HepG2 (cell line): Measurements from ENCODE around the gene FGD5. TPM values are rescaled to one million over a fixed set of nuclear protein-coding genes. Genes with fewer than 3 reads are reported as not detected.

ENCODE experiments used
- ATAC-seq: fragments of 200-7000 bp; cut with Tn5 transposase; 3 replicates; pipeline ENCODE4 v1.9.1; 2020; ENCODE audit warnings: mild to moderate bottlenecking, moderate library complexity
- BruUV-seq: library from RNA; stranded (reverse); fragments of 400-500 nt; replicated peaks from 2 replicates; lab custom pipeline; 2021; lab: Mats Ljungman, UMichigan
- CTCF ChIA-PET: fragments of 300-600 bp; formaldehyde crosslinking; extraction: SDS; loops from one replicate; lab custom pipeline; 2021; ENCODE audit warnings: low total read pairs, inconsistent platforms, low intra/inter-chr PET ratio; lab: Yijun Ruan, JAX
- POLR2A ChIA-PET: fragments of 350-600 bp; sonication (Branson Sonifier 250); formaldehyde crosslinking; loops from one replicate; lab custom pipeline; 2020; ENCODE audit warnings: antibody characterized with exemption, inconsistent platforms; lab: Yijun Ruan, JAX
- DNase-seq: peaks from one replicate; pipeline ENCODE4 v3.0.0-alpha.2; 2015; ENCODE audit warnings: low spot score
- FAIRE-seq: peaks from 3 replicates; lab custom pipeline; 2011; peaks lifted over from hg19 to GRCh38; lab: Jason Lieb, UNC
- H2AFZ ChIP-seq: one replicate; pipeline ENCODE4 v1.6.1; 2011; ENCODE audit warnings: low read length, inconsistent platforms
- H3K27ac ChIP-seq: fragments of 300-600 bp; 3 replicates; pipeline ENCODE4 v1.8.0; 2011; ENCODE audit warnings: mixed run types, mild to moderate bottlenecking, mixed read lengths, low read length, inconsistent platforms; ENCODE audit not compliant: insufficient read depth; ENCODE audit errors: extremely low read length
- H3K27me3 ChIP-seq, 2 experiments: fragments of 200-600 bp in 1 of 2; 2 replicates in 1 of 2; 3 replicates in 1 of 2; pipeline versions ENCODE4 v1.6.0 to v1.8.0; 2011; ENCODE audit warnings: low read length in 2 of 2, mild to moderate bottlenecking in 2 of 2, moderate library complexity in 2 of 2, inconsistent platforms in 1 of 2; ENCODE audit not compliant: insufficient read depth in 2 of 2, control insufficient read depth in 1 of 2
- H3K36me3 ChIP-seq, 2 experiments: fragments of 200-600 bp in 1 of 2; replicated peaks in 1 of 2; 2 replicates in 1 of 2; 3 replicates in 1 of 2; pipeline versions ENCODE4 v1.5.1 to v1.8.0; 2011; ENCODE audit warnings: low read length in 2 of 2, inconsistent platforms in 1 of 2; ENCODE audit not compliant: insufficient read depth in 2 of 2, control insufficient read depth in 1 of 2
- H3K4me1 ChIP-seq: 2 replicates; pipeline ENCODE4 v1.5.1; 2012; ENCODE audit warnings: low read length, inconsistent platforms; ENCODE audit not compliant: insufficient read depth
- H3K4me2 ChIP-seq: 2 replicates; pipeline ENCODE4 v1.6.0; 2011; ENCODE audit warnings: low read depth, low read length, inconsistent platforms
- H3K4me3 ChIP-seq, 3 experiments: fragments of 200-600 bp in 1 of 3; sonication (generic), shearing (Covaris generic) in 1 of 3; replicated peaks in 1 of 3; 2 replicates each; pipeline ENCODE4 v1.5.1; 2011 to 2016; ENCODE audit warnings: low read length in 3 of 3, inconsistent platforms in 2 of 3, low read depth in 2 of 3, mild to moderate bottlenecking in 2 of 3, control low read depth in 1 of 3, mixed read lengths in 1 of 3; ENCODE audit not compliant: insufficient read depth in 1 of 3
- H3K79me2 ChIP-seq: one replicate; pipeline ENCODE4 v1.6.1; 2011; ENCODE audit warnings: low read length, inconsistent platforms; ENCODE audit not compliant: insufficient read depth
- H3K9ac ChIP-seq: 2 replicates; pipeline ENCODE4 v1.6.0; 2011; ENCODE audit warnings: mild to moderate bottlenecking, low read depth, low read length, inconsistent platforms; ENCODE audit not compliant: insufficient read depth
- H3K9me3 ChIP-seq: 2 replicates; pipeline ENCODE4 v1.5.1; 2012; ENCODE audit warnings: mild to moderate bottlenecking, low read length
- H4K20me1 ChIP-seq: 2 replicates; pipeline ENCODE4 v1.6.0; 2011; ENCODE audit warnings: inconsistent platforms, mild to moderate bottlenecking, low read length, moderate library complexity; ENCODE audit not compliant: insufficient read depth
- ELK4 ChIP-seq: sonication (generic); formaldehyde crosslinking; IDR thresholded peaks from 2 replicates; pipeline ENCODE4 v1.9.0; 2021; ENCODE audit warnings: missing genetic modification reagents, borderline replicate concordance
- MLXIP ChIP-seq: sonication (generic); formaldehyde crosslinking; IDR thresholded peaks from 2 replicates; pipeline ENCODE4 v1.9.0; 2021; ENCODE audit warnings: missing genetic modification reagents, borderline replicate concordance
- UBTF ChIP-seq: sonication (generic); formaldehyde crosslinking; IDR thresholded peaks from 2 replicates; pipeline ENCODE4 v1.4.0; 2020; ENCODE audit warnings: mild to moderate bottlenecking, missing genetic modification reagents
- ZBTB34 ChIP-seq: sonication (generic); formaldehyde crosslinking; IDR thresholded peaks from 2 replicates; pipeline ENCODE4 v1.8.0; 2022; ENCODE audit warnings: mild to moderate bottlenecking, missing genetic modification reagents
- ZNF138 ChIP-seq: sonication (generic); formaldehyde crosslinking; IDR thresholded peaks from 2 replicates; pipeline ENCODE4 v1.5.0; 2020; ENCODE audit warnings: mild to moderate bottlenecking, low read depth, missing genetic modification reagents
- ZNF629 ChIP-seq: sonication (generic); formaldehyde crosslinking; conservative IDR thresholded peaks from 2 replicates; pipeline ENCODE4 v1.5.0; 2020; ENCODE audit warnings: missing genetic modification reagents
- ZNF720 ChIP-seq: sonication (generic); formaldehyde crosslinking; IDR thresholded peaks from 2 replicates; pipeline ENCODE4 v1.4.0; 2020; ENCODE audit warnings: missing genetic modification reagents
- WGBS: methylation state at CpG from one replicate; pipeline ENCODE4 v1.1.6; 2017; ENCODE audit warnings: low lambda C conversion rate; 5-methylcytosine and 5-hydroxymethylcytosine counted together
- in situ Hi-C: cut with HindIII; loops from 2 replicates; pipeline ENCODE4 v1.10.0; 2017; ENCODE audit warnings: low pct_unique_long_range_greater_than_20kb; ENCODE audit not compliant: extremely low pct_ligation_motif_present
- intact Hi-C: fragments of 100-400 bp; cut with micrococcal nuclease; formaldehyde crosslinking; loops from one replicate; pipeline ENCODE4 v1.10.0; 2022; ENCODE audit not compliant: unreplicated experiment
- polyA plus RNA-seq, 8 experiments: library from polyadenylated mRNA; depleted of rRNA in 3 of 8; stranded (reverse) in 7 of 8; unstranded in 1 of 8; fragments of >200 nt; fragmentation: Illumina TruSeq in 4 of 8; extraction: Trizol in 4 of 8; gene quantifications; 2 replicates each; pipeline versions ENCODE4 v1.2.1 to v1.2.3, GENCODE V29; 2011 to 2016; ENCODE audit warnings: low read depth in 4 of 8, missing spikeins in 1 of 8, mixed read lengths in 1 of 8; ENCODE audit not compliant: insufficient read depth in 1 of 8
- total RNA-seq, 5 experiments: library from RNA; depleted of rRNA; stranded (reverse); fragments of >200 nt; fragmentation: Illumina TruSeq; extraction: Trizol; gene quantifications; 2 replicates each; pipeline ENCODE4 v1.2.3, GENCODE V29; 2016; ENCODE audit warnings: low read depth in 1 of 5

Gene FGD5
- total and polyA plus RNA-seq, 2 of the 13 experiments (the other 11 are each of a cell fraction or from before 2014, with no cell fraction given), result 0.17 TPM; not detected in 1

DNA sequence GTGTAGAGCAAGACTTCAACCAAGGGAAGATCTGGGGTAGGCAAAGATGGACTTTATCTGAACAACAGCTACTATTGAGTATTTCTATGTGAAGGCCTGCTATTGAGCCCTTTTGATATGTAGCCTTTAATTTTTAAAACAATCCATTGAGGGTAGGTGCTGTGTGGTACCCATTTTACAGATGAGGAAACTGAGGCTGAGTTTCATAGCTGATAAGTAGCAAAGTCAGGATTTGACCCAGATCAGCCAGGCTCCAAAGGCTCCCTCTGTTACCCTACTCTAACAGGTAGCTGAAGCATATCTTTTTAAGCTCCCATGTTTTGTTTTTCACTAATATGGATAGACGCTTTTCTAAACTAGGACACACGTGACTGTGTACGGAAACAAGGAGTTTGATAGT lies 2.4 kb upstream of the FGD5 start:
- Histone ChIP-seq H3K27me3 (peaks cover 0 to 52% of the 10 kb centered on the region in 2 experiments; a peak in 4 of 5 replicates), H3K4me1 (no peaks in the 10 kb centered on the region), H3K27ac (no peak overlapping the region), H3K4me3 (no peak overlapping the region), H4K20me1 (no peaks in the 10 kb centered on the region), H3K4me2 (no peak overlapping the region), H3K9me3 (no peaks in the 10 kb centered on the region), H3K79me2 (no peaks in the 10 kb centered on the region), H3K9ac (no peak overlapping the region), H3K36me3 (no peaks in the 10 kb centered on the region), H2AFZ (no peak overlapping the region)
- WGBS, result 43% methylated on average over 3 of the region's 3 CpGs
- no TSS peak for BruUV-seq
- TF ChIP-seq ZBTB34 (CRISPR knock-in tag) (no peak), ZNF629 (peak; percentile 69), UBTF (CRISPR knock-in tag) (no peak), ZNF720 (CRISPR knock-in tag) (no peak)
- ATAC-seq, result no peak
- CTCF ChIA-PET, result no interaction called here
- intact Hi-C loops (no loop called here), in situ Hi-C loops (no loop called here)
- DNase-seq, result no peak
- POLR2A ChIA-PET, result no interaction called here
- no peak for FAIRE-seq

GRCh38 chr3:14819671-14820070 lies 909 bp downstream of the FGD5 start:
- Histone ChIP-seq H2AFZ (no peak overlapping the region), H3K4me2 (no peak overlapping the region), H3K9ac (no peak overlapping the region), H3K27ac (no peak overlapping the region), H3K4me1 (no peaks in the 10 kb centered on the region), H3K4me3 (no peak overlapping the region), H3K36me3 (no peaks in the 10 kb centered on the region; a peak in 1 of 5 replicates), H3K27me3 (peaks cover 0 to 32% of the 10 kb centered on the region in 2 experiments; a peak in 4 of 5 replicates), H4K20me1 (no peaks in the 10 kb centered on the region), H3K79me2 (no peaks in the 10 kb centered on the region), H3K9me3 (no peaks in the 10 kb centered on the region)
- POLR2A ChIA-PET, result no interaction called here
- WGBS, result 9% methylated on average over 6 of the region's 10 CpGs
- FAIRE-seq, result no peak
- in situ Hi-C loops (no loop called here), intact Hi-C loops (no loop called here)
- no TSS peak for BruUV-seq
- CTCF ChIA-PET, result no interaction called here
- no peak for ATAC-seq
- no peak for DNase-seq
- TF ChIP-seq MLXIP (CRISPR knock-in tag) (no peak), ELK4 (CRISPR knock-in tag) (no peak), ZNF138 (CRISPR knock-in tag) (no peak)
- TF ChIP-seq, all 625 proteins: peak for 0
